Stomach smooth muscle (tissue), 2 donors: ENCODE results near the gene ZC2HC1C.

Source experiments
- H3K27ac ChIP-seq: one replicate; pipeline ENCODE4 v1.7.0; 2013; ENCODE audit warnings: mild to moderate bottlenecking, low read length, inconsistent platforms
- H3K27me3 ChIP-seq, 2 donors: one replicate each; pipeline ENCODE4 v1.7.0; 2013; ENCODE audit warnings: low read length in 2 of 2; ENCODE audit not compliant: insufficient read depth in 2 of 2, control insufficient read depth in 1 of 2
- H3K36me3 ChIP-seq, 2 donors: one replicate each; pipeline ENCODE4 v1.7.0; 2013; ENCODE audit warnings: low read length in 2 of 2; ENCODE audit not compliant: control insufficient read depth in 2 of 2, insufficient read depth in 2 of 2
- H3K4me1 ChIP-seq: one replicate; pipeline ENCODE4 v1.7.0; 2013; ENCODE audit warnings: low read length; ENCODE audit not compliant: control insufficient read depth, insufficient read depth
- H3K4me3 ChIP-seq, 2 donors: one replicate each; pipeline ENCODE4 v1.7.0; 2013; ENCODE audit warnings: low read length in 2 of 2
- H3K9ac ChIP-seq, 2 donors: one replicate each; pipeline ENCODE4 v1.7.0; 2013; ENCODE audit warnings: low read length in 2 of 2, mild to moderate bottlenecking in 1 of 2
- H3K9me3 ChIP-seq, 2 donors: one replicate each; pipeline ENCODE4 v1.7.0; 2013; ENCODE audit warnings: low read length in 2 of 2; ENCODE audit not compliant: control insufficient read depth in 2 of 2
- donor health status: healthy.
- donor health status: Pancreatic carcinoma.

ZC2HC1C gene

GRCh38 chr14:75044322-75044721 lies 25.1 kb upstream of the ZC2HC1C start:
- no peaks in the 10 kb centered on the region for H3K27me3 ChIP-seq
- H3K4me3 ChIP-seq: no peak overlapping the region
- H3K36me3 ChIP-seq: peaks cover 3 to 11% of the 10 kb centered on the region in 2 donors
- H3K27ac ChIP-seq: no peak overlapping the region
- no peaks in the 10 kb centered on the region for H3K9me3 ChIP-seq
- H3K9ac ChIP-seq: no peak overlapping the region
- H3K4me1 ChIP-seq: no peaks in the 10 kb centered on the region

GRCh38 chr14:75044752-75045151 lies 24.7 kb upstream of the ZC2HC1C start:
- Histone ChIP-seq H3K27ac (no peak overlapping the region), H3K27me3 (no peaks in the 10 kb centered on the region), H3K4me1 (no peaks in the 10 kb centered on the region)

GRCh38 chr14:75046275-75046674 lies 23.2 kb upstream of the ZC2HC1C start:
- Histone ChIP-seq H3K36me3 (peaks cover 3 to 9% of the 10 kb centered on the region in 2 donors), H3K9me3 (no peaks in the 10 kb centered on the region), H3K4me3 (no peak overlapping the region), H3K27me3 (no peaks in the 10 kb centered on the region), H3K9ac (no peak overlapping the region), H3K4me1 (peaks cover 3% of the 10 kb centered on the region), H3K27ac (no peak overlapping the region)

More at GRCh38 chr14:75044752-75045151, 24.7 kb upstream of the ZC2HC1C start:
- H3K4me3 ChIP-seq: no peak overlapping the region
- peaks cover 3 to 13% of the 10 kb centered on the region in 2 donors for H3K36me3 ChIP-seq
- no peaks in the 10 kb centered on the region for H3K9me3 ChIP-seq
- no peak overlapping the region for H3K9ac ChIP-seq

- Histone ChIP-seq H3K9me3 (no peaks in the 10 kb centered on the region), H3K27ac (no peak overlapping the region), H3K4me1 (peaks cover 3% of the 10 kb centered on the region), H3K9ac (no peak overlapping the region), H3K27me3 (no peaks in the 10 kb centered on the region), H3K36me3 (peaks cover 0 to 6% of the 10 kb centered on the region in 2 donors), H3K4me3 (no peak overlapping the region)
Measured at GRCh38 chr14:75046899-75047298, 22.5 kb upstream of the ZC2HC1C start.

- H3K4me3 ChIP-seq: no peak overlapping the region
- no peaks in the 10 kb centered on the region for H3K27me3 ChIP-seq
- H3K27ac ChIP-seq: no peak overlapping the region
- no peaks in the 10 kb centered on the region for H3K9me3 ChIP-seq
- H3K4me1 ChIP-seq: peaks cover 3% of the 10 kb centered on the region
- H3K9ac ChIP-seq: no peak overlapping the region
- H3K36me3 ChIP-seq: peaks cover 0 to 6% of the 10 kb centered on the region in 2 donors
Measured at GRCh38 chr14:75047506-75047905, 21.9 kb upstream of the ZC2HC1C start.

- Histone ChIP-seq H3K9ac (no peak overlapping the region), H3K27me3 (no peaks in the 10 kb centered on the region), H3K4me3 (no peak overlapping the region)
Measured at GRCh38 chr14:75048101-75048500, 21.3 kb upstream of the ZC2HC1C start.

GRCh38 chr14:75049136-75049535 lies 20.3 kb upstream of the ZC2HC1C start:
- no peaks in the 10 kb centered on the region for H3K9me3 ChIP-seq
- H3K27ac ChIP-seq: no peak overlapping the region
- H3K9ac ChIP-seq: no peak overlapping the region
- peak overlapping the region in 1 of 2 donors; percentile 17 for H3K4me3 ChIP-seq
- H3K36me3 ChIP-seq: peaks cover 0 to 6% of the 10 kb centered on the region in 2 donors
- peaks cover 3% of the 10 kb centered on the region for H3K4me1 ChIP-seq
- H3K27me3 ChIP-seq: no peaks in the 10 kb centered on the region

More at GRCh38 chr14:75048101-75048500, 21.3 kb upstream of the ZC2HC1C start:
- Histone ChIP-seq H3K4me1 (peaks cover 3% of the 10 kb centered on the region), H3K9me3 (no peaks in the 10 kb centered on the region), H3K36me3 (peaks cover 0 to 6% of the 10 kb centered on the region in 2 donors), H3K27ac (no peak overlapping the region)

GRCh38 chr14:75049731-75050201 lies 19.7 kb upstream of the ZC2HC1C start:
- no peak overlapping the region for H3K9ac ChIP-seq
- no peak overlapping the region for H3K27ac ChIP-seq
- H3K4me1 ChIP-seq: peaks cover 3% of the 10 kb centered on the region

GRCh38 chr14:75050852-75051555 lies 18.4 kb upstream of the ZC2HC1C start, which contains the start of gene MLH3:
Gene MLH3, minus strand, starts transcription at chr14:75051467. Its CDS starts 1,812 bp downstream, at chr14:75049655.
- no peaks in the 10 kb centered on the region for H3K27me3 ChIP-seq
- H3K36me3 ChIP-seq: peaks cover 0 to 6% of the 10 kb centered on the region in 2 donors
- peak within 1 kb of the TSS; percentile 74 for H3K27ac ChIP-seq
- peak within 1 kb of the TSS; percentile 54 to 79 for H3K4me3 ChIP-seq
- no peaks in the 10 kb centered on the region for H3K9me3 ChIP-seq
- peak within 1 kb of the TSS; percentile 84 to 88 for H3K9ac ChIP-seq
- peaks cover 3% of the 10 kb centered on the region for H3K4me1 ChIP-seq

More at GRCh38 chr14:75049731-75050201, 19.7 kb upstream of the ZC2HC1C start:
- H3K27me3 ChIP-seq: no peaks in the 10 kb centered on the region
- no peaks in the 10 kb centered on the region for H3K9me3 ChIP-seq
- peaks cover 0 to 6% of the 10 kb centered on the region in 2 donors for H3K36me3 ChIP-seq
- H3K4me3 ChIP-seq: peak overlapping the region in 1 of 2 donors; percentile 79

GRCh38 chr14:75051556-75051899 lies 17.9 kb upstream of the ZC2HC1C start:
- Histone ChIP-seq H3K27me3 (no peaks in the 10 kb centered on the region), H3K36me3 (peaks cover 0 to 6% of the 10 kb centered on the region in 2 donors), H3K4me1 (peaks cover 3% of the 10 kb centered on the region), H3K27ac (peak overlapping the region; percentile 74), H3K9me3 (no peaks in the 10 kb centered on the region), H3K9ac (peak overlapping the region; percentile 84 to 88), H3K4me3 (peak overlapping the region; percentile 54 to 79)
